H1 (cell line): ENCODE data around the gene CHN2. TPM values are rescaled to one million over a fixed set of nuclear protein-coding genes. Genes with fewer than 3 reads are reported as not detected.
"Not testable (repeated sequence)": the region's sequence is repeated elsewhere in the genome, so short reads cannot be mapped to it uniquely, and the experiment has no call there.

ENCODE experiments used
- CTCF ChIA-PET: fragments of 300-600 bp; sonication (Branson Sonifier 250); formaldehyde crosslinking; loops from one replicate; lab custom pipeline; 2021; ENCODE audit not compliant: partially characterized antibody; lab: Charles Lee
- POLR2A ChIA-PET: fragments of 300-600 bp; sonication (Branson Sonifier 250); formaldehyde crosslinking; loops from one replicate; lab custom pipeline; 2021; ENCODE audit warnings: inconsistent platforms; ENCODE audit not compliant: partially characterized antibody; lab: Charles Lee
- DNase-seq, 2 experiments: peaks; one replicate each; pipeline versions ENCODE4 v3.0.0 to v3.0.0-alpha.2; 2010 to 2022; ENCODE audit warnings: low spot score in 2 of 2, low read depth in 1 of 2, mixed read lengths in 1 of 2
- FAIRE-seq: peaks from 2 replicates; lab custom pipeline; 2011; peaks lifted over from hg19 to GRCh38; lab: Jason Lieb, UNC
- H2AFZ ChIP-seq: 2 replicates; pipeline ENCODE4 v1.8.1; 2012; ENCODE audit warnings: low read length, inconsistent platforms
- H2AK5ac ChIP-seq: 2 replicates; pipeline ENCODE4 v1.6.1; 2013; ENCODE audit warnings: low read depth, low read length
- H2BK120ac ChIP-seq: replicated peaks from 2 replicates; pipeline ENCODE3; 2013; ENCODE audit warnings: low read depth, low read length, inconsistent platforms
- H2BK12ac ChIP-seq: 2 replicates; pipeline ENCODE4 v1.6.1; 2013; ENCODE audit warnings: low read depth, low read length
- H2BK15ac ChIP-seq: 2 replicates; pipeline ENCODE4 v1.6.1; 2013; ENCODE audit warnings: low read length
- H2BK20ac ChIP-seq: 2 replicates; pipeline ENCODE4 v1.6.1; 2013; ENCODE audit warnings: low read length
- H2BK5ac ChIP-seq: 2 replicates; pipeline ENCODE4 v1.6.1; 2013; ENCODE audit warnings: low read depth, low read length
- H3K14ac ChIP-seq: 2 replicates; pipeline ENCODE4 v1.6.1; 2013; ENCODE audit warnings: inconsistent platforms; ENCODE audit not compliant: insufficient read length
- H3K18ac ChIP-seq: 2 replicates; pipeline ENCODE4 v1.6.1; 2013; ENCODE audit warnings: low read length; ENCODE audit errors: extremely low read depth
- H3K23ac ChIP-seq: 2 replicates; pipeline ENCODE4 v1.6.1; 2013; ENCODE audit warnings: inconsistent platforms; ENCODE audit not compliant: insufficient read length
- H3K23me2 ChIP-seq: 2 replicates; pipeline ENCODE4 v1.6.1; 2013; ENCODE audit warnings: low read depth, low read length
- H3K27ac ChIP-seq: 2 replicates; pipeline ENCODE4 v1.6.1; 2011; ENCODE audit warnings: low read depth, low read length, inconsistent platforms
- H3K27me3 ChIP-seq, 4 experiments: replicated peaks in 1 of 4; 1 replicate in 1 of 4; 2 replicates in 3 of 4; pipeline versions ENCODE4 v1.6.1 to v1.8.1; 2011 to 2013; ENCODE audit warnings: low read length in 3 of 4, mild to moderate bottlenecking in 3 of 4, inconsistent platforms in 2 of 4, mixed read lengths in 2 of 4, moderate library complexity in 1 of 4; ENCODE audit not compliant: control insufficient read depth in 3 of 4, insufficient read depth in 3 of 4; ENCODE audit errors: extremely low read depth in 1 of 4
- H3K36me3 ChIP-seq, 4 experiments: 2 replicates each; pipeline versions ENCODE4 v1.6.1 to v1.8.1; 2011 to 2013; ENCODE audit warnings: mild to moderate bottlenecking in 4 of 4, low read length in 3 of 4, moderate library complexity in 2 of 4, control low read depth in 1 of 4, inconsistent platforms in 1 of 4; ENCODE audit not compliant: insufficient read depth in 4 of 4, control insufficient read depth in 2 of 4
- H3K4ac ChIP-seq: replicated peaks from 2 replicates; pipeline ENCODE3; 2013; ENCODE audit warnings: low read length, low read depth, mixed read lengths, inconsistent platforms; ENCODE audit not compliant: insufficient read length
- H3K4me1 ChIP-seq, 4 experiments: replicated peaks in 1 of 4; 1 replicate in 1 of 4; 2 replicates in 3 of 4; pipeline versions ENCODE4 v1.6.1 to v1.8.1; 2011 to 2013; ENCODE audit warnings: low read length in 3 of 4, inconsistent platforms in 2 of 4, mixed read lengths in 1 of 4; ENCODE audit not compliant: insufficient read depth in 4 of 4, control insufficient read depth in 3 of 4
- H3K4me2 ChIP-seq, 2 experiments: 2 replicates each; pipeline versions ENCODE4 v1.6.1 to v1.8.1; 2011 to 2013; ENCODE audit warnings: low read depth in 2 of 2, low read length in 2 of 2, control low read depth in 1 of 2, inconsistent platforms in 1 of 2, mild to moderate bottlenecking in 1 of 2; ENCODE audit not compliant: insufficient read depth in 1 of 2
- H3K4me3 ChIP-seq, 4 experiments: fragments of 200-600, 300-600 bp in 1 of 4; sonication (generic), shearing (Covaris generic), sonication (Bioruptor Twin) in 1 of 4; 2 replicates each; pipeline versions ENCODE4 v1.5.1 to v1.8.1; 2011 to 2016; ENCODE audit warnings: low read length in 4 of 4, low read depth in 3 of 4, control low read depth in 2 of 4, inconsistent platforms in 2 of 4, mild to moderate bottlenecking in 2 of 4, mixed read lengths in 1 of 4, moderate library complexity in 1 of 4; ENCODE audit not compliant: insufficient read depth in 2 of 4; ENCODE audit errors: extremely low read depth in 1 of 4
- H3K56ac ChIP-seq: replicated peaks from 2 replicates; pipeline ENCODE3; 2013; ENCODE audit warnings: low read depth, mild to moderate bottlenecking, mixed read lengths, low read length, inconsistent platforms; ENCODE audit not compliant: insufficient read length
- H3K79me1 ChIP-seq: 2 replicates; pipeline ENCODE4 v1.6.1; 2013; ENCODE audit warnings: low read depth, low read length, control low read depth
- H3K79me2 ChIP-seq, 2 experiments: 2 replicates each; pipeline versions ENCODE4 v1.6.1 to v1.8.1; 2012 to 2013; ENCODE audit warnings: low read length in 2 of 2, mild to moderate bottlenecking in 2 of 2, inconsistent platforms in 1 of 2; ENCODE audit not compliant: insufficient read depth in 2 of 2, control insufficient read depth in 1 of 2
- H3K9ac ChIP-seq, 4 experiments: replicated peaks in 1 of 4; 1 replicate in 1 of 4; 2 replicates in 3 of 4; pipeline versions ENCODE4 v1.6.1 to v1.8.1; 2011 to 2013; ENCODE audit warnings: low read depth in 3 of 4, low read length in 3 of 4, control low read depth in 2 of 4, mild to moderate bottlenecking in 2 of 4, moderate library complexity in 2 of 4, inconsistent platforms in 1 of 4; ENCODE audit errors: extremely low read depth in 1 of 4
- H3K9me3 ChIP-seq, 2 experiments: 2 replicates each; pipeline versions ENCODE4 v1.6.1 to v1.8.1; 2012 to 2013; ENCODE audit warnings: mild to moderate bottlenecking in 2 of 2, moderate library complexity in 2 of 2, control low read depth in 1 of 2, inconsistent platforms in 1 of 2, low read depth in 1 of 2, low read length in 1 of 2, mixed read lengths in 1 of 2; ENCODE audit not compliant: insufficient read depth in 2 of 2
- H4K20me1 ChIP-seq, 2 experiments: replicated peaks in 1 of 2; 2 replicates each; pipeline versions ENCODE3 to v1.8.1; 2011 to 2013; ENCODE audit warnings: inconsistent platforms in 2 of 2, low read length in 2 of 2, mild to moderate bottlenecking in 1 of 2; ENCODE audit not compliant: insufficient read depth in 2 of 2, control insufficient read depth in 1 of 2
- H4K5ac ChIP-seq: 2 replicates; pipeline ENCODE4 v1.6.1; 2013; ENCODE audit warnings: low read length, low read depth, mixed read lengths, inconsistent platforms; ENCODE audit not compliant: insufficient read length
- H4K8ac ChIP-seq: 2 replicates; pipeline ENCODE4 v1.8.0; 2013; ENCODE audit warnings: mild to moderate bottlenecking, moderate library complexity, low read length, inconsistent platforms; ENCODE audit not compliant: insufficient read depth; ENCODE audit errors: extremely low read depth
- H4K91ac ChIP-seq: replicated peaks from 2 replicates; pipeline ENCODE3; 2013; ENCODE audit warnings: low read length, mixed read lengths, inconsistent platforms; ENCODE audit not compliant: insufficient read length
- WGBS, 2 experiments: shearing (Covaris generic) in 1 of 2; methylation state at CpG; one replicate each; pipeline versions ENCODE4 v1.1.6 to v1.1.7; 2013 to 2015; ENCODE audit warnings: low lambda C conversion rate in 2 of 2, mixed read lengths in 2 of 2, inconsistent platforms in 1 of 2, low coverage in 1 of 2, missing lambda C conversion rate in 1 of 2; ENCODE audit not compliant: insufficient replicate concordance in 2 of 2, insufficient coverage in 1 of 2, insufficient read length in 1 of 2; ENCODE audit errors: extremely low coverage in 1 of 2, missing lambda C conversion rate in 1 of 2; 5-methylcytosine and 5-hydroxymethylcytosine counted together
- polyA plus RNA-seq, 7 experiments: library from polyadenylated mRNA; depleted of rRNA in 3 of 7; stranded (reverse) in 5 of 7; unstranded in 2 of 7; fragments of >200 nt in 5 of 7; fragments of 200-250 nt in 2 of 7; gene quantifications; 1 replicate in 5 of 7; 2 replicates in 1 of 7; 4 replicates in 1 of 7; pipeline versions ENCODE4 v1.2.1 to v1.2.3, GENCODE V29; 2011 to 2013; ENCODE audit warnings: missing spikeins in 2 of 7, mixed read lengths in 2 of 7
- total RNA-seq: library from RNA; stranded (reverse); fragmentation: NEBNext Ultra II Directional; extraction: Animal tissue kit (Norgen Biotek cat#: 25700); gene quantifications from 2 replicates; pipeline ENCODE4 v1.2.1, GENCODE V29; 2021

CHN2 gene
- total and polyA plus RNA-seq, 2 of the 8 experiments (the other 6 are each of a cell fraction or from before 2014, with no cell fraction given) = 2.9 to 4.8 TPM

GRCh38 chr7:29212736-29213135, 18.2 kb downstream of the CHN2 start:
- DNase-seq, H3K56ac ChIP-seq, FAIRE-seq, H3K23me2 ChIP-seq, H2AFZ ChIP-seq, H3K14ac ChIP-seq, H2BK12ac ChIP-seq, H2AK5ac ChIP-seq, H3K9me3 ChIP-seq, POLR2A ChIA-PET, H4K8ac ChIP-seq, H3K79me1 ChIP-seq, H3K4ac ChIP-seq, H4K5ac ChIP-seq, H3K27me3 ChIP-seq, H3K18ac ChIP-seq, H3K36me3 ChIP-seq, H3K23ac ChIP-seq, H3K4me2 ChIP-seq, H2BK5ac ChIP-seq, H3K4me1 ChIP-seq, H3K9ac ChIP-seq, H3K27ac ChIP-seq, H2BK120ac ChIP-seq, H3K4me3 ChIP-seq, H4K20me1 ChIP-seq, H2BK15ac ChIP-seq, H3K79me2 ChIP-seq, H4K91ac ChIP-seq, H2BK20ac ChIP-seq: not testable (repeated sequence)
- CTCF ChIA-PET = interaction anchor here (1.2 to 1.4 kb wide), 3 partner anchors 10 to 28 kb away, joined by 3 to 5 read pairs (median 4); no protein-coding TSS in a partner anchor
- 97% methylated on average over 2 of the region's 2 CpGs; no CpG with 5 or more reads in 1 of the 2 experiments for WGBS, 2 experiments
